Astrocyte (in vitro differentiated cells and primary cell): ENCODE data around the gene PRKG2. TPM values are rescaled to one million over a fixed set of nuclear protein-coding genes. Genes with fewer than 3 reads are reported as not detected.
"Not testable (repeated sequence)": the region's sequence is repeated elsewhere in the genome, so short reads cannot be mapped to it uniquely, and the experiment has no call there.

Experiments used
- DNase-seq: peaks from one replicate; pipeline ENCODE4 v3.0.0-alpha.2; 2010; ENCODE audit warnings: low read depth
- FAIRE-seq: peaks from 2 replicates; lab custom pipeline; 2011; peaks lifted over from hg19 to GRCh38; lab: Jason Lieb, UNC
- H2AFZ ChIP-seq: 2 replicates; pipeline ENCODE4 v1.6.0; 2012; ENCODE audit warnings: low read depth, low read length, inconsistent platforms
- H3K27ac ChIP-seq: 2 replicates; pipeline ENCODE4 v1.5.1; 2011; ENCODE audit warnings: low read depth, low read length, inconsistent platforms
- H3K27me3 ChIP-seq: 2 replicates; pipeline ENCODE4 v1.6.0; 2011; ENCODE audit warnings: low read length, inconsistent platforms; ENCODE audit not compliant: insufficient read depth
- H3K36me3 ChIP-seq: 2 replicates; pipeline ENCODE4 v1.5.1; 2011; ENCODE audit warnings: low read length, inconsistent platforms; ENCODE audit not compliant: insufficient read depth
- H3K4me1 ChIP-seq: 2 replicates; pipeline ENCODE4 v1.5.1; 2011; ENCODE audit warnings: low read length, inconsistent platforms; ENCODE audit not compliant: insufficient read depth
- H3K4me2 ChIP-seq: 2 replicates; pipeline ENCODE4 v1.6.0; 2012; ENCODE audit warnings: low read length, inconsistent platforms
- H3K4me3 ChIP-seq: 2 replicates; pipeline ENCODE4 v1.5.1; 2011; ENCODE audit warnings: low read depth, mild to moderate bottlenecking, low read length, inconsistent platforms; ENCODE audit not compliant: insufficient read depth
- H3K79me2 ChIP-seq: 2 replicates; pipeline ENCODE4 v1.6.0; 2012; ENCODE audit warnings: mild to moderate bottlenecking, low read length, inconsistent platforms; ENCODE audit not compliant: insufficient read depth
- H3K9ac ChIP-seq: 2 replicates; pipeline ENCODE4 v1.6.0; 2012; ENCODE audit warnings: mild to moderate bottlenecking, low read length, inconsistent platforms
- H3K9me3 ChIP-seq: 2 replicates; pipeline ENCODE4 v1.5.1; 2012; ENCODE audit warnings: low read depth, mild to moderate bottlenecking, low read length, inconsistent platforms; ENCODE audit not compliant: insufficient read depth
- H4K20me1 ChIP-seq: 2 replicates; pipeline ENCODE4 v1.6.0; 2012; ENCODE audit warnings: low read length, inconsistent platforms; ENCODE audit not compliant: insufficient read depth
- H3K27ac Mint-ChIP-seq: one replicate; pipeline ENCODE4 v1.8.0; 2021; ENCODE audit warnings: mild to moderate bottlenecking, mixed read lengths; ENCODE audit not compliant: unreplicated experiment
- H3K27me3 Mint-ChIP-seq: one replicate; pipeline ENCODE4 v1.8.0; 2021; ENCODE audit warnings: low read depth, mixed read lengths; ENCODE audit not compliant: unreplicated experiment
- H3K36me3 Mint-ChIP-seq: one replicate; pipeline ENCODE4 v1.8.0; 2021; ENCODE audit warnings: low read depth, mixed read lengths; ENCODE audit not compliant: unreplicated experiment
- H3K4me1 Mint-ChIP-seq: one replicate; pipeline ENCODE4 v1.8.0; 2021; ENCODE audit warnings: low read depth, mixed read lengths; ENCODE audit not compliant: unreplicated experiment
- H3K4me3 Mint-ChIP-seq: one replicate; pipeline ENCODE4 v1.8.0; 2021; ENCODE audit warnings: mild to moderate bottlenecking, moderate library complexity, mixed read lengths; ENCODE audit not compliant: unreplicated experiment
- H3K9me3 Mint-ChIP-seq: one replicate; pipeline ENCODE4 v1.8.0; 2021; ENCODE audit warnings: mild to moderate bottlenecking, mixed read lengths; ENCODE audit not compliant: unreplicated experiment
- EZH2 ChIP-seq: IDR thresholded peaks from 2 replicates; pipeline ENCODE4 v1.6.1; 2012; ENCODE audit warnings: mild to moderate bottlenecking, low read length, inconsistent platforms; ENCODE audit not compliant: insufficient read depth
- total RNA-seq: library from RNA; stranded (reverse); gene quantifications from 2 replicates; pipeline ENCODE4 v1.2.1, GENCODE V29; 2021
- TF ChIP-seq, protein P1 (sequence below): IDR thresholded peaks from 2 replicates; pipeline ENCODE4 v1.5.1; 2011; ENCODE audit warnings: low read depth, mild to moderate bottlenecking, inconsistent platforms, low read length, moderate library complexity; ENCODE audit not compliant: insufficient read depth

The PRKG2 gene
- total RNA-seq, 1 donor from 2014 or later: 0.23 TPM

DNA sequence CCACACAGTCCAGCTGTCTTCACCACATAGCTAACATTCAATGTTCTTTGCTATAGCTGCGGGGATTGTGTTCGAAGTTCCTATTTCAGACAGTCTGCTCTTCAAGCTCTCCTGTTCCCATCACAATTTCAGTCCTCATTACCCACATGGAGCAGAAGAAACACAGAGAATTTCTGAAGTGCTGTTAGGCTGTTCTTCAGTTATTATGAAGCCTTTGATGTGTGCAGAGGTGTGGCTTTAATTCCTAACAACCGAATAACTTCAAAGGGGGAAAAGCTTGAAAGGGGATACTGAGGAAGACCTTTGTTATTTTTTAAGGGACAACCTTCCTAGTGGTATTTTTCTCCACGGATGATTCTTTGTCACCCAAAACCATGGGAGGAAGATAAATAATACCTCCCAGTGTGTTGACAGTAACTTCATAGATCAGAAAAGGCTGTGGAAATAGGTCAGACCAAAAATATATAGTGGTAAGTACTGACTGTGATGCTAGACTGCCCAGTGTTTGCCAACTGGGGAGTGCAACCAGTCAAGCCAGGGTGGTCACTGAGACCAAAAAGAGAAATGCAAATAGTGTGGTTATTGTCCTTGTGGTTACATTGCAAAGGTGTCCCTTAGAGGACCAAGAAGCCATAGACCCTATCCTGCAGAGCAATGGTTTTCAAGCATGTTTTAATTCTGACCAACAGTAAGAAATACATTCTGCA is 52.1 kb downstream of the PRKG2 start:
- Histone ChIP-seq H3K9ac (no peak overlapping the region), H3K4me3 (no peak overlapping the region), H4K20me1 (no peaks in the 10 kb centered on the region), H3K79me2 (no peaks in the 10 kb centered on the region), H3K36me3 (no peaks in the 10 kb centered on the region), H3K4me1 (peaks cover 14% of the 10 kb centered on the region), H3K27me3 (peaks cover 3% of the 10 kb centered on the region), H3K27ac (no peak overlapping the region), H3K4me2 (no peak overlapping the region), H3K9me3 (no peaks in the 10 kb centered on the region), H2AFZ (no peak overlapping the region)
- Mint-ChIP-seq H3K9me3 (peaks cover 4% of the 10 kb centered on the region), H3K36me3 (no peaks in the 10 kb centered on the region), H3K4me1 (peaks cover 7% of the 10 kb centered on the region), H3K27ac (no peak overlapping the region), H3K27me3 (no peaks in the 10 kb centered on the region), H3K4me3 (no peak overlapping the region)
- FAIRE-seq: no peak
- no peak for DNase-seq
- TF ChIP-seq, protein P1, sequence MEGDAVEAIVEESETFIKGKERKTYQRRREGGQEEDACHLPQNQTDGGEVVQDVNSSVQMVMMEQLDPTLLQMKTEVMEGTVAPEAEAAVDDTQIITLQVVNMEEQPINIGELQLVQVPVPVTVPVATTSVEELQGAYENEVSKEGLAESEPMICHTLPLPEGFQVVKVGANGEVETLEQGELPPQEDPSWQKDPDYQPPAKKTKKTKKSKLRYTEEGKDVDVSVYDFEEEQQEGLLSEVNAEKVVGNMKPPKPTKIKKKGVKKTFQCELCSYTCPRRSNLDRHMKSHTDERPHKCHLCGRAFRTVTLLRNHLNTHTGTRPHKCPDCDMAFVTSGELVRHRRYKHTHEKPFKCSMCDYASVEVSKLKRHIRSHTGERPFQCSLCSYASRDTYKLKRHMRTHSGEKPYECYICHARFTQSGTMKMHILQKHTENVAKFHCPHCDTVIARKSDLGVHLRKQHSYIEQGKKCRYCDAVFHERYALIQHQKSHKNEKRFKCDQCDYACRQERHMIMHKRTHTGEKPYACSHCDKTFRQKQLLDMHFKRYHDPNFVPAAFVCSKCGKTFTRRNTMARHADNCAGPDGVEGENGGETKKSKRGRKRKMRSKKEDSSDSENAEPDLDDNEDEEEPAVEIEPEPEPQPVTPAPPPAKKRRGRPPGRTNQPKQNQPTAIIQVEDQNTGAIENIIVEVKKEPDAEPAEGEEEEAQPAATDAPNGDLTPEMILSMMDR: no peak

DNA sequence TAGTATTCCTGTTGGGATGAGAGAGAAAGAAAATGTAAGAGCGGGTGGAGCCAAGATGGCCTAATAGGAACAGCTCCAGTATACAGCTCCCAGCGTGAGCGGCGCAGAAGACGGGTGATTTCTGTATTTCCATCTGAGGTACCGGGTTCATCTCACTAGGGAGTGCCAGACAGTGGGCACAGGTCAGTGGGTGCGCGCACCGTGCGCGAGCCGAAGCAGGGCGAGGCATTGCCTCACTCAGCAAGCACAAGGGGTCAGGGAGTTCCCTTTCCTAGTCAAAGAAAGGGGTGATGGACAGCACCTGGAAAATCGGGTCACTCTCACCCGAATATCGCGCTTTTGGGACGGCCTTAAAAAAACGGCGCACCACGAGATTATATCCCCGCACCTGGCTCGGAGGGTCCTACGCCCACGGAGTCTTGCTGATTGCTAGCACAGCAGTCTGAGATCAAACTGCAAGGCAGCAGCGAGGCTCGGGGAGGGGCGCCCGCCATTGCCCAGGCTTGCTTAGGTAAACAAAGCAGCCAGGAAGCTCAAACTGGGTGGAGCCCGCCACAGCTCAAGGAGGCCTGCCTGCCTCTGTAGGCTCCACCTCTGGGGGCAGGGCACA is 61.2 kb downstream of the PRKG2 start:
- not testable (repeated sequence) for H3K4me1 Mint-ChIP-seq, H3K9me3 ChIP-seq, H3K9me3 Mint-ChIP-seq, H3K27ac Mint-ChIP-seq, H3K36me3 ChIP-seq, H3K36me3 Mint-ChIP-seq, H3K4me3 ChIP-seq, FAIRE-seq, DNase-seq, H3K27me3 ChIP-seq, H3K4me1 ChIP-seq, H3K79me2 ChIP-seq, H4K20me1 ChIP-seq, H3K9ac ChIP-seq, H3K27me3 Mint-ChIP-seq, H2AFZ ChIP-seq, H3K27ac ChIP-seq
- H3K4me2 ChIP-seq: peak overlapping the region; percentile 15
- H3K4me3 Mint-ChIP-seq: peak overlapping the region; percentile 76

DNA sequence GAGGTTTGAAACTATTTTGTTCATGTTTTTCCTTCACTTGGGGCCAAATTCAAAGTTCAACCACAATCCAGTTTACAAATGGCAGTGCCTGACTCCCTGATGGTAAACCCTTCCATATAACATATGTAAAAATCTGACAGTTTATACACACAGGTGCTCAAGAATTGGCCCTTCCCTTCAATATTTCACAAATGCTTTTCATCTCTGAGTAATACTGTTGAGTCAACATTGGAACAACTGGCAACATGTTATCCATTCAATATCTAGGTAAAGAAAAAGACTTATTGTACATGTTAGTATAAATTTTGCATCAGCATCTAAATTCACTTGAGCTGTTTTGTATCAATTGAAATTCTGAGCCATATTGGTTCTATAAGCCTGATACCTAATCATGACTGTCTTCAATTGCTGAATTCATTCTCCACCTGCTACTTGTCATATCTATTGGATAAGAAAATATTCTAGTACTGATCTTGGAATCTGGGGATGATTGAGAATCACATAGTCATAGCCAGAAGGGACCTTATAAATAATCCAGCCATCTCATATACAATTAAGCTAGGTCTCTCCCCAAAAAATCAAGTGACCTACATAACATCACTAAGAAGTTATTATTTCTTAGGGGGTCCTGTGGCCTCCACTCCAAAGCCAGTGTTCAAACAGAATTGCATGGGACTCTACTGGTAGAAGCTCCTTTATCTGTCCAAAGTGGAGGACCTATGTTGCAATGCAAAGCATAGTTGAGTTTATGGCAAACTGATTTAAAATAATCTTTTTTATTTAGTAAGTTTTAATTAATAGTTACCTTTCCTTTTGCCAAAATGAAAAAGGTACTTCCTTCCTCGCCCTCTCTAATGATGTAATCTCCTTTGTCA is 61.9 kb downstream of the PRKG2 start:
- Mint-ChIP-seq H3K9me3 (no peaks in the 10 kb centered on the region), H3K27ac (no peak overlapping the region), H3K36me3 (no peaks in the 10 kb centered on the region), H3K4me1 (no peaks in the 10 kb centered on the region), H3K4me3 (peak overlapping the region; percentile 76), H3K27me3 (no peaks in the 10 kb centered on the region)
- Histone ChIP-seq H3K36me3 (no peaks in the 10 kb centered on the region), H3K4me2 (no peak overlapping the region), H3K79me2 (no peaks in the 10 kb centered on the region), H2AFZ (no peak overlapping the region), H3K27ac (no peak overlapping the region), H4K20me1 (no peaks in the 10 kb centered on the region), H3K9ac (no peak overlapping the region), H3K27me3 (no peaks in the 10 kb centered on the region), H3K9me3 (no peaks in the 10 kb centered on the region), H3K4me1 (no peaks in the 10 kb centered on the region), H3K4me3 (no peak overlapping the region)
- DNase-seq: no peak
- TF ChIP-seq EZH2: no peak
- TF ChIP-seq, protein P1: no peak
- no peak for FAIRE-seq
